Cerebellar nuclear complex (tissue), 1 donor: ENCODE measurements around the gene BMPR2.
"Not testable (repeated sequence)": the region's sequence is repeated elsewhere in the genome, so short reads cannot be mapped to it uniquely, and the experiment has no call there.

ENCODE experiments used
- DNase-seq, 2 experiments: peaks; one replicate each; lab custom pipeline; 2025; lab: John Stamatoyannopoulos, UW

The BMPR2 gene

DNA sequence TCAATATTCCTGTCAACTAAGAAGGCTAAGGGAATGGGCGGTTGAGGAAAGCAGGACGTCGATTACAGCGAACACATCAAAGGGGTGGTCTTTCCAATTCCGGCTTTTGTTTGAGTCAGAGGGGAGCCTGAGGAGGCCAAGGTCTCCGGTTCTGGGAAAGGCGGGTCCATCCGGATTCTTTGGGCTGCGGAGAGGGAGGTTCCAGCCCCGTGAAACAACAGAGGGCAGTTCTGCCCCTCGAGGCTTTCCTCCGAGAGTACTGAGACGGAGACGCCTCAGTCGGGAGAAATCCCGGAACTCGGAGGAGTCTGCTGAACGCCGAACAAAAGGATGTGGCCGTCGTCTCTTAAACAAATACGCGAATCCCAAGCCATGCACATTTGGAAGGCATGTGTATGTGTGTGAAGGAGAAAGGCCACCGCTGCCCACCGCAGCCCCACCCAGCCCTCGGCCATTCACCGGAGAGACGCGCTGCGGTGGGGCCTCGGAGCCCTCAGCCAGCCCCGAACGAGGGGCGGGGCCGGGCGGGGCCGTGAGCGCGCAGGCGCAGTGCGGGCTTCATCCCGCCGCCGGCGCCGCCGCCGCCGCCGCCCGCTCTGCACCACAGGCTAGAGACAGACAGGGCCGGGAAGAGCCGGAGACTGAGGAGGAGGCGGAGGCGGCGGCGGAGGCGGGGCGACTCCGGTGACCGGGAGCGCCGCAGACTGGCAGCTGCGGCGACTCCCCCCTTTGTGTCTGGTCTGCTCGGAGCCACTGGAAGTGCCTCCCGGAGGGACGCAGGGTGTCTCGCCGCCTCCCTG lies at the start of gene BMPR2:
TSS of gene BMPR2 (plus strand) at position 719 of the 800 bp plus-strand sequence. CDS start 1,148 bp downstream, outside the sequence.
- peak; percentile 53 to 54 for DNase-seq

DNA sequence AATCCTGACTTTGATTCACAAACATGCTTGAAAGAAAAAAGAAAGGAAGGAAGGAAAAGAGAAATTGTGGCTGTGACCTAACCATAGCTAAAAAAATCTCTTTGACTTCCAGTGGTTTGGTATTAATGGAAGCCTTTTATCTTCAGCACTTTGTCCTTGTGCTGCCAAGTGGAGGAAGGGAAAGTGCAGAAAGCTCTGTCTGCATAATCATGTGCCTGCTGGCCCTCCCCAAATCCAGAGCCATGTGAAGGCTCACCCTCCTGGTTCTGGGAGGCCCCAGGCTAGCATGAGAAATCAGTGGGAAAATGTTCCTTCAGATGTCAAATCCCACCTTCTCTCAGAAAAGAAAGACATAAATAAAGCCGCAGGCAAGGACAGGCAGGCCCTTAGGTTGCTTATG lies 48.3 kb upstream of the BMPR2 start:
- DNase-seq: no peak

DNA sequence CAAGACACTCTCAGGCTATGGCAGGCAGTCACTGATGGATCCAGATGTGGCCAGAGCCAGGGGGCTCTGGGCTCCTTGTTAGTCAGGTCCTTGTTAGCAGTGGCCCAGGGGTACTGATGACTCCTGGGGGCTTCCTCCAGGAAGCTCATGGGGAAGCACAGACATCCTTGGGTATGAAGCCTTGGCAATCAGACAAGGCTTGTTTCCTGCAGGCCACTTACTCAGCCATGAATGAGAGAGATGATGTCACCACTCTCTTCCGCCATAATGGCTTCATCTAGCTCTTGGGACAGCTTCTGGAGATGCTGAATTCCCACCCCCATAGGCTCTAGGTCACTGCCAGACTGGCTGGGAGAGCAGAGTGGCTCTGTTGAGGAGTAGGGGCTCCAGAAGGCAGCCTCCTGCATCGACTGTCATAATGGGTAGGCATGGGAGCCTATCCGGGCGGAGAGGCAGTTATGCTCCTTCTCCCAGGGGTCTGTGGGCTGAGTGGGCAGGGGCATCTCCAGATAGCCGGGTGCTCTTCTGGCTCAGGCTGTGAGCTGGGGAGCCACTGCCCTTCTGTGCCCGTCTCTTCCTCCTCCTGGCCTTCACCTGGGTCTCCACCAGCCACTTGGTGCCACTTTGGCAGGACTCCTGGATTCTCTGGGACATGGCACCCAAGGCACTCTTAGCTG lies 40.2 kb upstream of the BMPR2 start:
- no peak for DNase-seq

DNA sequence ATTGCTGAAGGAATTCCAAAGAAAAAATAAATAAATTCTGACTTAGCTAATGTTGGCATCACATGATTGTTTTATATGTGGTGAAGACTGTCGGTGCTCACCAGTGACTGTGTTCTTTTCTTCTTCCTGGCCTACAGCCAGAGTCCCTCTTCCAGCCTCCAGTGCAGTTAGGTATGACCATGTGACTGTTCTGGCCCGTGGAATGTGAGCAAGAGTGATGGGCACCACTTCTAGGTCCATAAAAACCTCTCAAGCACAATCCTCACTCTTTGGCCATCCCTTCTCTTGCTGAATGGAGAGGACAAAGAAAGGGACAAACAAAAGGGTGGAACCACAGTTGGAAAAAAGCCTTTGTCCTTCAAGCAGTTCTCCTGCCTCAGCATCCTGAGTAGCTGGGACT lies 39.0 kb upstream of the BMPR2 start:
- no peak for DNase-seq

DNA sequence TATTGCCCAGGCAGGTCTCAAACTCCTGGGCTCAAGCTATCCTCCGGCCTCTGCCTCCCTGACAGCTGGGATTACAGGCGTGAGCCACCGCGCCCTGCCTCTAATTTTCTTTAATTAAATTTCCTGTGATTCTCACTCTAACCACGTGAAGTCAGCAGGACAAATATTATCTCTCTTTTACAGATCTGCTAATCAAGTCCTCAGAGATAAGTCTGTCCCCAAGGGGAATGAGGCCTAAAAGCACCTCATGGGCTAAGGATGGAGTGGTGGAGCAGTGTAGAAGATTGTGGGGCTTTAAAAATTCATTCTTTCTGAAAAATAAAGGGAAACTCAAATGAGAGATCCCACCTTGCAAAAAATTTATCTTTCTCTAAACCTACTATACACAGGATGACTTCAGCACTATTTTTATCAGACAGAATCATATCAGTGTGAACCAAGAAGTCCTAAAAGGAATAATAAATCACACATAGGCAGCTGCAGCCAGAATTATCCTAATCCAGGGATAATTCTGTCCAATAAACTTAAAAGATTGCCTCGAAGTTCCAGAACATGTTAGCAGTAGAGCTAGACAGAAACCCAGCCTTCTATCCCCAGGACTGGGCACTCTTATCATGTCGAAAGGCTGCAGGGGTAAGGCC lies 38.3 kb upstream of the BMPR2 start:
- DNase-seq: no peak

DNA sequence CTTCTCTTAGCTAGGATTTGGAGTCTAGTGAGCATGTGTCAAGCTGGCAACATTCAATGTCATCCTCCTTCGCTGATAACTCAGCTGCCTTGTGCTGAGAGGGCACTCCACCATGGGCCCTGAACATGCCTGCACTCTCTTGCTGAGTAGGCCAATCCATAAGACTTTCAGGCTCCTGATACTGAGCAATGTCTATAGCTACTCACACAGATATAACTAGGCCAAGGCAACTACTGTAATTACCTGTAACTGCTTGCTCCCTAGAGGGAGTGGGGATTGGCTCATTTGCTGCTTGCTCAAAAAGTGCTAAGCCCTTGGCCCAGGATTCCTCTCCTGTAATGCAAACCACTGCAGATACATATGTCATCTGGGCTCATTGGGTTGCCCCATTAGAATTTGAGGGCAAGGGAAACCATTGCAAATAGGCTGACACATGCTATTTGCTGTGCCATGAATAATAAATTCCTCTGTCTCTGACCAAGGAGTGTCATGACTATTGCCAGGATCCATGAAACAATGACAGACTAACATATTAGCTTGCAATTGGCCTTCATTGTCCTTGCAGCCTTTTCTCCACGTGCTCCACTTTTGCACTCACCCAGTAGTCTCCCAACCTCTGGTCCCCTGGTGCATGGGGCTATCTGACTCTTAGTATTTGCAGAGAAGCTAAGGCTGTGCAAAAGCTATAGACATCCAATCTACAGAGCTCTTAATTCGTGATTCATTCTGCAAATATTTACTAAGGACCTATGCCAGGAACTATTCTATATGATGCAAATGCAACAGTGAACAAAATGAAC lies 36.9 kb upstream of the BMPR2 start:
- DNase-seq: no peak

DNA sequence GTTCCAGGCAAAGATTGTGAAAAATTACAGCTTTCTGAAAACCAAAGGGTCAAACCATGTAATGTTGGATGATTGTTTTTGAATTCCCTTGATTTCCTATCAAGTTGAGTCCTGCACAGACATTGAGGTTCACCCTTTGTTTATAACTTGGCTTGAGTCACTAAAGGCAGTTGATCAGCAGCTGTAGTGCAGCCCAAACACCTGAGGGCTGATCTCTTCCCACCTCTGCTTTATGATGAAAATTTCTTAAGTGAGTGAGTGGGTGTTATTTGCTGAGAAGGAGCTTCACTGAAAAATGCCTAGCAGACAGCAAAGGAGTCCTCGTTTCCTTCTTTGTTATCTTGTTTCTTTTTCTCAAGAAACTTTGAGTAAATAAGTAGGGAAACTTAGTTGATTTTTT lies 31.9 kb upstream of the BMPR2 start:
- no peak for DNase-seq

DNA sequence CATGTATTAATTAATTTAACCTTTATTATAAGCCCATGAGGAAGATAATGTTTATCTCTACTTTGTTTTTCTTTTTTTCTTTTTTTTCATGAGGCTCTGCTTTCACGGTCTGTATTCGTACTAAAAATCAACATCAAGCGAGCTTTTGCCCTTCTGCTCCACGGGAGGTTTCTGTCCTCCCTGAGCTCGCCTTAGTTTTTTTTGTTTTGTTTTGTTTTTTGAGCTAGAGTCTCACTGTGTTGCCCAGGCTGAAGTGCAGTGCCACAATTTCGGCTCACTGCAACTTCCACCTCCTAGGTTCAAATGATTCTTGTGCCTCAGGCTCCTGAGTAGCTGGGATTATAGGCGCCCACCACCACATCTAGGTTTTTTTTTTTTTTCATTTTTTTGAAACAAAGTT lies 29.9 kb upstream of the BMPR2 start:
- no peak for DNase-seq

DNA sequence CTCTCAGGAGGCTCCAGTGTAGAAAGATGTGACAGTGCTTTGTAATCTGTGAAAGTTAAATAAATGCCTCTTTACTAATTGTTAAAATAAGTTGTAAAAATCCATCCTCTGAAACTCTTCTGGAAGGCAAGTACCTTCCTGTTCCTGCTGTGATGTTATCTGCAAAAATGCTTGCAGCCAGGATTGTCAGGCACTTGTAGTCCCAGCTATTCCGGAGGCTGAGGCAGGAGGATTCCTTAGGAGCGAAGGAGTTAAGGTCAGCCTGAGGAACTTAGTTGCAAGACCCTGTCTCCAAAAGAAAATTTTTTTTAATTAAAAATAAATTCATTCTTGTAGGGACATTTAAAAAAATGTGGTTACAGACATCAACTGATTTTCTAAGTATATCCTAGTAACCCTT lies 22.7 kb upstream of the BMPR2 start:
- DNase-seq: no peak

DNA sequence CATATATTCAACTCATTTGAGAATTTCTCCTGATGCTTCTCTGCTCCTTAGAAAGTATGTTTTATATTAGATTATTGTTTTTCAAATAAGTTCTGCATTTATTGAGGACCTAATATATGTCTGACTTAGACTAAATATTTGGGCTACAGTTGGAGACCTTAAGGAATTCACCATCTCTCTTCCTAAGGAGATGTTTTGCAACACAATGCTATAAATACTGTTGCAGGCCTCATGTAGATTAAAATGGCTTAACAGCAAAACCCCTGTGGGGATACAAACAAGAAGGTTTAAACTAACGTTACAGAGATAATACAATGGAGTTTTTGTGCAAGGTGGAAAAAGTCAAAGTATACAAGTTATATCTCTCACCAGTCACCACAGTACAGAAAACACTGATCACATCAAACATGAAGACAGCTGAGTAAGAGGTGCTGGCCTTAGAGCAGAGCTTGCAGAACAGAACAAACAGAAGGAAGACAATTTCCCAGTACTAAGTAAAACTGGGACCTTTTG lies 20.1 kb upstream of the BMPR2 start:
- DNase-seq: no peak

DNA sequence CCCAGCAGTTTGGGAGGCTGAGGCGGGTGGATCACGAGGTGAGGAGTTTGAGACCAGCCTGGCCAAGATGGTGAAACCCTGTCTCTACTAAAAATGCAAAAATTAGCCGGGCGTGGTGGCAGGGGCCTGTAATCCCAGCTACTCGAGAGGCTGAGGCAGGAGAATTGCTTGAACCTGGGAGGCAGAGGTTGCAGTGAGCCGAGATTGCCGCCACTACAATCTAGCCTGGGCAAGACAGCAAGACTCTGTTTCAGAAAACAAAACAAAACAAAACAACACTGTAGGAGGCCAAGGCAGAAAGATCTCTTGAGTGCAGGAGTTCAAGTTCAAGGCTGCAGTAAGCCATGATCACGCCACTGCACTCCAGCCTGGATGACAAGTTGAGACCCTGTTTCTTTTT lies 17.2 kb upstream of the BMPR2 start:
- DNase-seq: not testable (repeated sequence)

DNA sequence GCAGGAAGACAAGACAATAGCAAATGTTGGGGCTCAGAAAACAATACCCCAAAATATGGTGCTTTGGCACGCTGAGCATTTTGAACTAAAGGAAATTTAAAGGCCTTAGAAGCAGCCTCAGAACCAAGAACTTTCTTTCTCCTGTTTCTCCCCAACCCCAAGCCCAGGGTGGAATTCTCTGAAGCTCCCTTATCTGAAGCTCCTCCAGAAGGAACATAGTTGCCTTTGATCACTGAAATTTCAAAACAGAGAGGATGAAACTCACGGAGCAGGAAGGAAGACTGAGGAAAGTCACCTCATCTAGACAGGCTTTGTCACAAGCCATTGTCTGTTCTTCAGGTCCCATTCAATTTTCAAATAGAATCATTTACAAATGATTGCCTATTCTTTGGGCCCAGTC lies 15.5 kb upstream of the BMPR2 start:
- no peak for DNase-seq

DNA sequence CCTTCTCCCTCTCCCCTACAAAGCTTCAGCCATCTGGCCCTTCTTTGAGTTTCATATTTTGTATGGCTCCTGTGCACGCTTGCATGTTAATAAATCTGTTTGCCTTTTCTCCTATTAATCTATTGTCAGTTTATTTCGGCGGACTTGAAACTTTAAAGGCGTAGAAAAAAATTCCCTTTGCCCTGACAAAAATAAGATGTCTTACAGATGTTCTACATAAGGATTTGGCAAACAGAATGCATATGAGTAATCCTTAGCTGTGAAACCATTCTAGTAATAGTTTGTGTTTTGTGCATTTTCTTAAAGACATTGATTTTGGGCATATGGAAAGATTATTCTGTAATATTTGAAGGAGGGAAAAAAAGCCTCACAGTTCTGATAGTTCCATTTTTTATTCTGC lies 15.0 kb upstream of the BMPR2 start:
- DNase-seq: no peak

DNA sequence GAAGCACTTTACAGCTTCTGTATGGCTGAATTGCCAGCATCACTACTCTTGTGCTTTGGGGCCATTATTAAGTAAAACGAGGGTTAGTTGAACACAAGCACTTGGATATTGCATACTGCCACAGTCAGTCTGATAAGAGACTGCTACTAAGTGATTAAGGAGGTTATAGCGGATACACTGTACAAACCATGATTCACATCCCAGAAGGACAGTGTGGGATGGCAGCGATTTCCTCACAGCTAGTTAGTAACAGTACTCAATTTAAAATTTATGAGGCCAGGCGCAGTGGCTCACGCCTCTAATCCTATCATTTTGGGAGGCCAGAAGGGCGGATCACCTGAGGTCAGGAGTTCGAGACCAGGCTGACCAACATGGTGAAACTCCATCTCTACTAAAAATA lies 2.6 kb upstream of the BMPR2 start:
- DNase-seq: no peak

DNA sequence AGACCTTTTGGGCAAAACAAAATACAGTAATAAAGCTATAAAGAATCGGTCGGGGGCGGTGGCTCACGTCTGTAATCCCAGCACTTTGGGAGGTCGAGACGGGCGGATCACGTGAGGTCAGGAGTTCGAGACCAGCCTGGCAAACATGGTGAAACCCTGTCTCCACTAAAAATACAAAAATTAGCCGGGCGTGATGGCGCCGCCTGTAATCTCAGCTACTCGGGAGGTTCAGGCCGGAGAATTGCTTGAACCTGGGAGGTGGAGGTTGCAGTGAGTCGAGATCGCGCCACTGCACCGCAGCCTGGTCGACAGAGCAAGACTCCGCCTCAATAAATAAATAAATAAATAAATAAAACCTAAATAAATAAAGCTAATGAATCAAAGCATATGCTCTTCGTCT lies 1.7 kb upstream of the BMPR2 start:
- DNase-seq: not testable (repeated sequence)

DNA sequence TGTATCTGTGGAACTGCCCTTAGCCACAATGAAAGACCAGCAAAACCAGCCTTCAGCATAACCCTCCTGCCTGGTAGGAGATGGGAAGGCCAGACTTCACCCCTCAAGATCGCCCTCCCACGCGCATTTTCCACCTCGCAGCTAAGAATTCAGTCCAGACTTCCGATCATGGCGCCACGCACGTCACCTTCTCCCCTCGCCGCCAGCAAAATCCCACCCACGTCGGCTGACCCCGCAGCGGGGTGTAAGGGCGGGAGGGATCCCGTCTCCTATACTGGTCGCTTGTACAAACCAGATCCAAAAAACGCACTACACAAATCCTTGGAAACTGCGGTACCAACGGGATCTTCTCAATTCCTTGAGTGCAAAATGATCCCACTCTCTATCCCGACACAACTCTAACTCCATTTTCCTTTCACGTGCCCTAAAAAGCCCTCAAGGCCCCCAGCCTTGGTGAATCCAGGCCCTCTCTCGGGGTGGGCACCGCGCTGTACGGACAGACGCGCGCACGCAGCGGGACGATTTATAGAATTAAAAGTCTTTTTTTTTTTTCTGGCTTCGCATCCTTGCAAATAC lies 1.0 kb upstream of the BMPR2 start:
- DNase-seq: no peak

DNA sequence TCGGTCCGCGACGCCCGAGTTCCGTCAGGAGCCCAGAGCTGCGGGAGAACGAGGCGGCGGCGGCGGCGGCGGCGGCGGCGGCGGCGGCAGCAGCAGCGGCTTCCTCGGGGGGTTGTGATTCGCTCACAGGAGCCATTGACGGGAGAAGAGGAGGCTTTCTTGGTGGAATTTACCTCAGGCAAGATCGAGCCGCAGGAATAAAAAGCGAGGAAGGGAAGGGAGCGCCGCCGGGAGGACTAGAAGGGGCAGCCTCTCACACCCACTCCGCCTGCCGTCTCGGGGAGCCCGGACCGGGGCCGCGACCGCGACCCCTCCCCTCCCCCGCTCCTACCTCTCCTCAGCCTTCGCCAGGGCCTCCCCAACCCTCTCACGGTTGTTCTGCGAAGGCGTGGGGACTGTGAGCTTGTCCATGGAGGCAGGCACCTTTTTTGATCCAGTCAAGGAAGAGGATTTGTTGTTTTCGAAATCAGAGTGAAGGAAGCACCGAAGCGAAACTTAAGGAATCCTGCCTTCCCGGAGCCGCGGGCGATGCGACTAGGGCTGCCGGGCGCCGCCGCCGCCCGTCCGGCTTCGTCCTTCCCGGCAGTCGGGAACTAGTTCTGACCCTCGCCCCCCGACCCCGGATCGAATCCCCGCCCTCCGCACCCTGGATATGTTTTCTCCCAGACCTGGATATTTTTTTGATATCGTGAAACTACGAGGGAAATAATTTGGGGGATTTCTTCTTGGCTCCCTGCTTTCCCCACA lies 506 bp downstream of the BMPR2 start:
- no peak for DNase-seq

DNA sequence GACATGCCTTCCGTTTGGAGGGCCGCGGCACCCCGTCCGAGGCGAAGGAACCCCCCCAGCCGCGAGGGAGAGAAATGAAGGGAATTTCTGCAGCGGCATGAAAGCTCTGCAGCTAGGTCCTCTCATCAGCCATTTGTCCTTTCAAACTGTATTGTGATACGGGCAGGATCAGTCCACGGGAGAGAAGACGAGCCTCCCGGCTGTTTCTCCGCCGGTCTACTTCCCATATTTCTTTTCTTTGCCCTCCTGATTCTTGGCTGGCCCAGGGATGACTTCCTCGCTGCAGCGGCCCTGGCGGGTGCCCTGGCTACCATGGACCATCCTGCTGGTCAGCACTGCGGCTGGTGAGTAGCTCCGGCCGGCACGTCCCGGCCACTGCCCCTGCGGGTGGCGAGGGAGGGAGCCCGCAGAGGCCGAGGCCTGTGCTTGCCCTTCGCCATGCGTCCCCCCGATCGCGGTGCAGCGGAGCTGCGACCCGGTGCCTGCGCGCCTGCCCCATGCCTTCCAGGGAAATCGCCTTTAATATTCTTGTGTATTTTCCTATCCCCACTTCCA lies 1.2 kb downstream of the BMPR2 start:
- DNase-seq: peak in 1 of 2 experiments; percentile 4

DNA sequence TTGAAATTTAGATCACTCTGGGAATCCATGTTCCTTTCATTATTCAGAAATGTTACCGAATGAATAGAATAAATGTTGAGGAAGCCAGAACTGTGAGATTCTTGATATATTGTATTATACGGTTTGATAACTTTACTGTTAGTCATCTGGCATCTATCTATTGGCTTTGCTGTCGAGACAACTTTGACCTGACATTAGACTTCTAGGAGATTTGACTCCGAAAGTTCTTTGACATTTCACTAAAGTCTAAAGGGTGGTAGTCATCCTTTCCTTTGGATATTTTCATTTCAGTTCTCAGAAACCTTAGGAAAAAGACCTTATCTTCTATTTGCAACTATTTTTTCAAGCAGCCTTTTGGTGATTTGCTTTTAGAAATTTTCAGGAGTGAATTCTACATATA lies 1.9 kb downstream of the BMPR2 start:
- DNase-seq: no peak

DNA sequence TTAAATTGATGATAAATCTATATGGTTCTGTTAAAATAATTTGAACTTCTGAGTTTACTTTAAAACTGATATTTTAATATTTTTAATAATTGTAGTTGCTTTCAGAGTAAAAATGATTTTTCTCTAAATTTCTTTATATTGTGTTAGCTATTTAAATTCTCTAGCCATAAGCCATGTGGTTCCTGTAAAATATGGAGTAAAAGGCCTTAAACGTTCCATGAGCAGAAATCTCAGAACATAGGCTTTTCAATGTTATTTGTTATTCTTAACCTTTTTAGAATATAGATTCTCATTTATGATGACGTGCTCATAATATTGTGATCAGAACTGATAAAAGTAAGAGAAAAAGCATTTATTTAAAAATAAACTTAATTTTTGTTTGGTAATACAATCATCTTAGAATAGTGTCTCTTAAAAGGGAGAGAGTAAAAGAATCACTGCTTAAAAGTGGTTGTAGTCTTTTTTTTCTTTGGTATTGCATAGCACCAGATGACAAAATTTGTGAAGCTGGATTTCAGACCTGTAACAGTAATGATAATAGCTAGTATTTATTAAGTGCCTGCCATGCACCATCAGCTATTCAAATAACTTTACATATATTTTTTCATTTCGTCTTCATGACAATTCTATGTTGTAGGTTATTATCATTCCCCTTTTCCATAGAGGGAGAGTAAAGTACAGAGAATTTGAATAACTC lies 2.7 kb downstream of the BMPR2 start:
- no peak for DNase-seq
